ENCODE measurements around the gene DTX3.
"Not testable (repeated sequence)": the region's sequence is repeated elsewhere in the genome, so short reads cannot be mapped to it uniquely, and the experiment has no call there.

DTX3 gene

DNA sequence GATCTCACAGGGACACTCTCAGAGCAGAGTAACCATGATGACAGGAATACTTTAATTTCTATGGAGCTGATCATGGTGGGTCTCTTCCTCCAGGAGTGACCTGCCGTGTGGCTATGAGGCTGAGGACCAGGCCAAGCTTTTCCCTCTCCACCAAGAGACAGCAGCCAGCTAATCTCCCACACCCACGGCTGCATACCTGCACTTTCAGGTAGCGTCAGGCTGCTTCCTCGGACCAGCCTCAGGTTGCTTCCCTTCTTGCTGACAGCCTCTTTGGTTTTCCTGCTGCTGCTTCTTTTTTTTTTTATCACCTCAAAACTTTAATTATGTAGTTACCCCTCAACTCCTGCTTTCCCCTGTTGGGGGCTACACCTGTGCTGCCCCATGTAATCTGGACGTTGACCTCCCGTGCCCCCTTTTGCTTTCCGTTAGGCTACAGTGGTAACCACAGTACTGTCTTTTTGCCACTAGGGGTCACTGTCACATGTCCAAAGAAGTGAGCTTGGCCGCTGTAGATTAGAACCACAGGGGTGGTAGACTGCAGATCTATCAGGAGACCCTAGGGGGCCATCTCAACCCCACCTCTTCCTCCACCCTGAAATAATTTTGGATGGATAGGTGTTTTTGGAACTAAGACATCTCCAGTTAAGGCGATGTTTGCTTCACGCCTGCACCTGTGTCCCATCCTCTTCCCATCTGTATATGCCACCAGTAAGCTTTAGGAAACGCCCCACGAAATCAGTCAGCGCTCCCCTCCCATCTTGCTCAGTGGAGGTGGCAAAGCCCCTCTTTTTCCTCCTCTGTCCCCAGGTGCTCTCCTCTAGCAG is 21.4 kb upstream of the DTX3 start:
- DNase-seq (ENCODE audit: low read depth): peak; percentile 71

DNA sequence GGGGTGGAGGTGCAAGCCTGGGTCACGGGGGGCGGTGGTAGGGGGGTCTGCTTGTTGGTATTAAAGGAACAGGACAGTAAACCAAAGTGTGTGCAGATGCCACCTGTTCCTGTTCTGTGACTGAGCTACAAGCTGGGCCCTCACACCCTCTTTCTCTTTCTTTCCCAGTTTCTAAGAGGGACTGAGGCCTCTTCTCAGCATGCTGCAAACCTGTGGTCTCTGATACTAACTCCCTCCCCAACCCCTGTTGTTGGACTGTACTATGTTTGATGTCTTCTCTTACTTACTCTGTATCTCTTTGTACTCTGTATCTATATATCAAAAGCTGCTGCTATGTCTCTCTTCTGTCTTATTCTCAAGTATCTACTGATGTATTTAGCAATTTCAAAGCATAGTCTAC is 20.6 kb upstream of the DTX3 start:
- DNase-seq (ENCODE audit: low read depth): no peak

DNA sequence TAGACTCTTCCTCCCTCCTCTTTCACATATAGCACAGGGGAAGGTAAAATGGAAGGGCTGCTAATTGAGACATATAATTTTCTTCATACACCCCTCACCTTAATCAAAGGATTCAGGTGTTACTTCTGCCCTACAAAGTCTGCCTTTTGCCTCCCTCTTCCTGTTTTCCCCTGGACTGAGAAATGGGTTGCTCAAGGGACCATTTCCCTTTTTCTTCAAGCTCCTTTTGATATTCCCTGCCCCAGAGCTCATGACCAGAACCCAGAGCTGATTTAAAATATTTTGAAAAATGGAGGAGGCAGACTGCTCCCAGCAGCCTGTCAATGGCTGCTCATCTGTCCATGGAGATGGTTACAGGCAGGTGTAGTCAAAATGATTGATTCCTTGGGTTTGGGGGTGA is 19.9 kb upstream of the DTX3 start:
- DNase-seq (ENCODE audit: low read depth): no peak

GRCh38 chr12:57585156-57585555 is 19.5 kb upstream of the DTX3 start:
- DNase-seq (ENCODE audit: low read depth): no peak

DNA sequence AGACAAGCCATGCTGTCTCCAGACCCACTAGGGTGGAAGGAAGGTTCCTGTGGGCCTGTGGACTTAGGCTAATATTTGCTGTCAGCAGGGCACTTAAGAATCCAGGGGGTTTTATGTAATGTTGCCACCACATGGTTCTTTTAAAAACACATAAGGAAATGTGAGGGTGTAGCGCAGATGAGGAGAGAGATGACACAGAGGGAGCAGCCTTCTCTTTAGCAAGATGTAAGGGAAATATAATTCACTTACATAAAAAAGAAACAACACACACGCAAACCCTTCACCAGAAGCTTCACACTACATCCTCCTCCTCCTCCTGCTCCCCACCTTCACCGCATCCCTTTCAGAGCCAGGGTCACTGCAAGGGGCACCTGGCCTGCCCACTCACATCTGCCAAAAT is 18.5 kb upstream of the DTX3 start:
- no peak for DNase-seq (ENCODE audit: low read depth)

GRCh38 chr12:57586832-57587429 is 17.7 kb upstream of the DTX3 start:
- DNase-seq (ENCODE audit: low read depth): no peak

DNA sequence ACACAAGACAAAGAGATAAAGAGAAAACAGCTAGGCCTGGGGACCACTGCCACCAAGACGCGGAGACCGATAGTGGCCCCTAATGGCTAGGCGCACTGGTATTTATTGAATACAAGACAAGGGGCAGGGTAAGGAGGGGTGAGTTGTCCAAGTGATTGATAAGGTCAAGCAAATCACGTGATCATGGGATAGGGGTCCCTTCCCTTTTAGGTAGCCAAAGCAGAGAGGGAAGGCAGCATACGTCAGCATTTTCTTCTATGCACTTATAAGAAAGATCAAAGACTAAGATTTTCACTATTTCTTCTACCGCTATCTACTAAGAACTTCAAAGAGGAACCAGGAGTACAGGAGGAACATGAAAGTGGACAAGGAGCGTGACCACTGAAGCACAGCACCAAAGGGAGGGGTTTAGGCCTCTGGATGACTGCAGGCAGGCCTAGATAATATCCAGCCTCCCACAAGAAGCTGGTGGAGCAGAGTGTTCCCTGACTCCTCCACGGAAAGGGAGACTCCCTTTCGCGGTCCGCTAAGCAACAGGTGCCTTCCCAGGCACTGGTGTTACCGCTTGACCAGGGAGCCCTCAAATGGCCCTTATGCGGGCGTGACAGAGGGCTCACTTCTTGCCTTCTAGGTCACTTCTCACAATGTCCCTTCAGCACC is 15.5 kb upstream of the DTX3 start:
- DNase-seq (ENCODE audit: low read depth): not testable (repeated sequence)

- DNase-seq (ENCODE audit: low read depth): no peak
Observed at GRCh38 chr12:57590479-57590863, 14.2 kb upstream of the DTX3 start.

- DNase-seq (ENCODE audit: low read depth): peak; percentile 60
Observed at GRCh38 chr12:57590864-57591781, 13.5 kb upstream of the DTX3 start, which contains the start of gene PIP4K2C. PIP4K2C (plus strand) TSS chr12:57591192; CDS start chr12:57591290, 98 bp downstream.

GRCh38 chr12:57591782-57592325 is 12.8 kb upstream of the DTX3 start:
- DNase-seq (ENCODE audit: low read depth): no peak

DNA sequence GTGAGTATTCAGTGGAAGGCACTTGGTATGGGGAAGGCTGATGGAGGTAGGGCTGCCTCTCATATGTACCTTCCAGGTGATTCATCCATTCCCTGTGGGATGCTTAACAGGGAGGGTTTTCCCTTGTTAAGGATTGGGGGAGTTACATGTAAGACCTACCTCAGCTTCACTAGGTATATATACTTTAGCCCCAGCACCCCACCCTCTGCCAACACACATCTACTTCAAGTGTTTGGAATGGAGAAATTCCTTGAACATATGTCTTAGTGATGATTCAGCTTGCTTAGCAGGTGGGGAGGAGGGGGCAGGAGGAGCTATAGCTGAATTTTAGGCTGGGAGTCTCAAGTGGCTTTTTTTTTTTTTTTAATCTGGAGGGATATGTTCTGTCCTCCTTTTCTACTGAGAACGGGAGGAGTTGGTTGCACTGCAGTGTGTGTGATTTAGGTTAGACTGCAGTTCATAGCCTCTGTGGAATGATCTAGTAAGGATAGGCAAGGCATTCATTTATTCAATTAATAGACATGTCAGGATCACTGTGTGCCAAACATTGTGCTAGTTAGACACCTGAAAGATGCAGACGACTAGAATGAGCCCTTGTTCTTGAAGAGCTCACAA is 12.0 kb upstream of the DTX3 start:
- DNase-seq (ENCODE audit: low read depth): no peak

GRCh38 chr12:57593187-57593586 is 11.4 kb upstream of the DTX3 start:
- no peak for DNase-seq (ENCODE audit: low read depth)

DNA sequence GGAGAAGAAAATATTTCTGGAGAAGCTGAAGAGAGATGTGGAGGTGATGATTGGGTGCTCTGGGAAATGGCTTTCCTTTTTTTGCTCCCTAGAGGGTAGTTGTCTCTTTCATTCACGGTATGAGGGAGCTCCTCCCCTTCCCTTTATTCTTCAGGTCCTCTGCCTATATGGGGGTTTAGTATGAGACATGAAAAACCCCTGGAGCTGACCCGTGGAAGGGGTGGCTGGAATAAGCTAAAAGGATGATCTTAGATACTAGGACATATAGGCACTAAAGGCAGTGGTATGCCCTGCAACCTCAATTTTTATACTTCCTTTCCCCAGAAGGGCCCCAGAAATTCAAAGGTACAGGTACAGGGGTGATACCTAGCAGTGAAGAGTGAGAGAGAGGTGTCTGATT is 4.2 kb upstream of the DTX3 start:
- no peak for DNase-seq (ENCODE audit: low read depth)

DNA sequence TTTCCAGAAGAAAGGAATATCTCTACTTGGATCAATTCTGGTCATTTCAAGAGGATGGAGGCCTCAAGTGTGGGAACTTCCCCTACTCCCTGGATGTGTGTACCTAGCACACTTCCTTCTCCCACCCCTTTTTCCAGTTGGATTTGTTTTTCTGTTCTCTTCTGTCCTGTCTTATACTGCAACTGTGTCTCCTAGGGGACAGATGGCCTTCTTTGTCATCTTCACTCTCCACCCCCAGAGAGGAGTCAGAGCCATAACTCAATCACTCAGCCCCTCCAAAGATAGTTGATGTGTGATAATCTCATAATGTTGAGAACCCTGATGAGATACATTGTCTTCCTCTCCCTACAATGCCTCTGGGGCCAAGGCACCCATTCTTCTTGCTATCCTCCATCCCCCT is 2.1 kb upstream of the DTX3 start:
- no peak for DNase-seq (ENCODE audit: low read depth)

DNA sequence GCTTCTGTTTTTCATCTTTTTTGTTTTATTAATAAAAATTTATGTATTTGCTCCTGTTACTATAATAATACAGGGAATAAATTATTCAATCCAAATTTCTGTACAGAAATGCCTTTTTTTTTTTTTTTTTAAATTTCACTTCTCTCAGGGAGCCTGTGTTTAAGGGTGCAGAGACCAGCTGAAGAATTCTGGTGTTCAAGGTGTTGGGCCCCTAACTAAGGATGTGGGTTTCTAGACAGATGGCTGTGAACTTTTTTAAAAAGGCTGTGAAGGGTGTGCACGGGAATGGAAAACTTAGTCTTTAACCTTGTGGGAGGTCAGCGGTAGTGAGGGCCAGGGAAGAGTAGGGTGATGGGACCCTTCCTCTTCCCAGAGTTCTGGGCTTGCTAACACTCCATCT is 1.3 kb upstream of the DTX3 start:
- DNase-seq (ENCODE audit: low read depth): no peak

DNA sequence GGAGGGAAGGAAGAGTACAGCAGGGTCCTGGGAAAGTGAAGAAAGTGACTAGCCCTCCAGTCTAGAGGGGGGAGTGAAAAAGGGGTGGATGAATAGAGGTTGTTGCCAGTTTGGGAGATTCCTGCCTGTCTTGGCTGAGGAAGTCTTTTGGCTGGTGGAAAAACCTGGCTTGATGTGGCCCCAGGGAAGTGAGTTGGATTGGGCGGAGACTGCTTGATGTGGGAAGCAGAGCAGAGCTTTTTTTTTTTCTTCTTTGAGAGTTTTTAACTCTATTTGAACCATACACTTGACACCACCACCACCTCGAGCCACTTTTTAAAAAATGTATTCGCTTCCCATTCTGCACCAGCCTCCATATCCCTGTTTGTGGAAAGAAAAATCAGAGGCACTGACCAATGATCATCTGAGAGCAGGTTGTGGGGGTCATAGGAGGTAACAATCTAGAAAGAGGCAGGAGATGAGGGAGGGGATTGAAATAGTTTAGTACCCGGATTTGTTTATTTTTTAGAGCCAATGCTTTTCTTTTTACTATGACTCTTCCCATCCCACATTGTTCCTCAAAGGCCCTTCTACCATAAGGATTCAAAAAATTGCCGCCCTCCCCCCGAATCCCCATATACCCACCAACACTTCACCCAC is 690 bp upstream of the DTX3 start:
- no peak for DNase-seq (ENCODE audit: low read depth)

DNA sequence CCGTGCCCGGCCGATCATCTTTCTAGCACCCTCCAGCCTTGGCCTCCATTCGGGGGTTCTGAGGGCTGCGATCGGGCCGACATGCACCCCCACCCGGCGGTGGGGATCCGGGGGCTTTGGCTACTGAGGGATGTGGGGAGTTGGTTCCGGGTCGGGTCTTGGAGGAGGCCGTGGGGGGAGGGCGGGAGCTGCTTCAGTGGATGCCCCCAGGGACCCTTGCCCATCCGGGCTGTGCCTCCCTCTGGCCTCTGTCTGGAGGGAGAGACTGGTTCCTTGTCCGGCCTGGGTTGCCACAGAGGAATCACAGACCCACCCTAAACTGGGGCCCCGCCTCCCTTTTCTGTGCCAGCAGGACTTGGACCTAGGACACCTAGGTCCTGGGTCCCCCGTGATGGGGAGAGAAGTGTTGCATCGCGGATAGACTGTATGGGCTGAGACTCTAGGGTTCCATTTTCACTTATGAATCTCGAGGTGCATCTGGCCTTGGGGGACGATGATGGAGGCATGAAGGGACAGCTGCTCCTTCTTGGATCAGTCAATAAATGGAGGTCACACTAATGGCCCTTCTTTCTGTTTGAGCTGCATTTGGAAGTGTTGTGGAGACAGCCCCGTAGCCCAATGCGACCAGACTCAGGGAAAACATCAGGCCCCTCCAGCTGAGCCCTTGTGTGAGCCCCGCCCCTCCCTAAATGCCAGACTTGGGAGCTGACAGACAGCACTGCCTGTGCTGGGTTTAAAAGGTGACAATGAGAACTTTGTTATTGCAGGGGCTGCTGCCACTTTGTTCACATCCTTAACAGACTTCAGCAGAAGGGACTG is 577 bp downstream of the DTX3 start:
- DNase-seq (ENCODE audit: low read depth): no peak

- no peak for DNase-seq (ENCODE audit: low read depth)
Observed at GRCh38 chr12:57605811-57606311, 1.2 kb downstream of the DTX3 start.

- DNase-seq (ENCODE audit: low read depth): no peak
Observed at GRCh38 chr12:57606399-57606798, 1.8 kb downstream of the DTX3 start.

GRCh38 chr12:57606821-57607220 is 2.2 kb downstream of the DTX3 start:
- no peak for DNase-seq (ENCODE audit: low read depth)
